GM13976 (cell line): ENCODE results near the gene TIMM9.

ENCODE experiments used
- DNase-seq: peaks from one replicate; pipeline ENCODE4 v3.0.0; 2012; ENCODE audit warnings: low spot score
- CTCF ChIP-seq: IDR thresholded peaks from 2 replicates; pipeline ENCODE4 v1.5.1; 2012; ENCODE audit warnings: borderline replicate concordance, mild to moderate bottlenecking; ENCODE audit not compliant: insufficient read depth; ENCODE audit errors: extremely low read depth, missing control alignments, control extremely low read depth
- in situ Hi-C: fragments of 300-500 bp; cut with MboI; formaldehyde crosslinking; loops from one replicate; pipeline ENCODE4 v1.12.0; 2022; ENCODE audit warnings: low sequenced_read_pairs, mixed read lengths, inconsistent platforms; ENCODE audit not compliant: unreplicated experiment

TIMM9 gene

GRCh38 chr14:58427281-58428117 is at the start of gene TIMM9, which contains the start of gene KIAA0586:
TIMM9 (minus strand) TSS chr14:58427531; CDS start chr14:58411945, 15,586 bp downstream.
KIAA0586 (plus strand) TSS chr14:58427719; CDS start chr14:58428265, 546 bp downstream.
- in situ Hi-C loops = no loop called here
- no peak for TF ChIP-seq CTCF

DNA sequence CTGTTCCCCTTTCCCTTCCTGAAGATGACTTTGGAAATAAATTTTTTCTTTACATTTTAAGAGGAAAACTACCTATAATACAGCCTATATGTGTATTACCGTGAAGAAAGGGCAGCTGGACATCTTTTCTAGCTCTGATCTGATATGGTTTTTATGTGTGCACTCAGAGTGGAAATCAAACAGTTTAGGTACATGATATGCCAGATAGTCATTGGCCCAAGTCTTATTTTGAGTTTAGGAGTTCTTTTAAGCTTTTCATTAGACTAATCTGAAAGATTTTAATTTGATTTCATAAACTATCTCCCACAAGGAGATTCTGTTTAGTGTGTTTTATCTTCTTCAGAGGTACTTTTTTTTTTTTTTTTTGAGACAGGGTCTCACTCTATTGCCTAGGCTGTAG is 49.0 kb upstream of the TIMM9 start:
- no peak for DNase-seq
- in situ Hi-C loops = no loop called here
- TF ChIP-seq CTCF = no peak

More at GRCh38 chr14:58427281-58428117, at the start of gene TIMM9, which contains the start of gene KIAA0586:
- DNase-seq = peak; percentile 90

DNA sequence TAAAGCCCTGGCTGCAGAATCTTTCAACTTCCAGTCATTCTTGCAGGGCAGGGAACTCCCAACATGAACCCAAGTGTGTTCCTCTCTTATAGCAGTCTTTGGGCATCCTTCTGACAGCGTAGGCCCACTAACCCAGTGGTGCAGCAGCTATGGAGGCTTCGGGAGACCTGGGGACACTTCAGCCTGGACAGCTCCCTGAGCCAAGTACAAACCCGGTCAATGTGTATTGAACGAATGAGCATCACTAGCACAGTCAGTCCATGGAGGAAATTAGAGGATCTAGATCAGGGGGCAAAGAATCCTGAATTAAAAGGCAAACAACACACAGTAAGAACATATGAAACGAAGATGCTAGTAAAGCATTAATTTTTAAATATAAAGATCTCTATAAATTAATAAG is 42.0 kb upstream of the TIMM9 start:
- DNase-seq = no peak
- in situ Hi-C loops = no loop called here
- TF ChIP-seq CTCF = no peak

DNA sequence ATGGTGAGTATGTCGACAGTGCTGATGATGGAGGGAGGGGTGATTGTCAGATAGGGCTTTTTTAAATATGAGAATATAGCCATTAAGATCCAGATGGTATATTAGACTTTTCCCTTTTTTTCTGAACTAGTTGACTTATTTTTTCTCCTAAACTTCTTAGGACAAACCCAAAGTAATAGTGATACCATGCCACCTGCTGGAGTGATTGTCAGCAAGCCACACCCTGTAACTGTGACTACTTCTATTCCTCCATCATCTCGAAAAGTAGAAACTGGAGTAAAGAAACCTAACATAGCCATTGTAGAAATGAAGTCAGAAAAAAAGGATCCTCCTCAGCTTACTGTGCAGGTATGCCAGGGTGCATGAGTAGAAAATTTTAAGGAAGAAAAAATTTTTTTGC is 40.2 kb upstream of the TIMM9 start:
- in situ Hi-C loops = no loop called here
- DNase-seq = no peak
- no peak for TF ChIP-seq CTCF

DNA sequence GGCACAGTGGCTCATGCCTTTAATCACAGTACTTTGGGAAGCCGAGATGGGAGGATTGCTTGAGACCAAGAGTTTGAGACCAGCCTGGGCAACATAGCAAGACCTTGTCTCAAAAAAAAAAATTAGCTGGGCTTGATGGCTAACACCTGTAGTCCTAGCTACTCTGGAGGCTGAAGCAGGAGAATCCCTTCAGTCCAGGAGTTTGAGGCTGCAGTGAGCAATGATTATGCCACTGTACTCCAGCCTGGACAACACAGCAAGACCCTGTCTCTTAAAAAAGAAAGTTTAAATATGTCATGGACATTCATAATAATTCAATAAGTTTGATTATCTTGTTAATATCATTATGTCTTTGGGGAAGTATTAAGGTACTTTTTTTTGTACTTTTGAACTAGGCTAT is 39.1 kb upstream of the TIMM9 start:
- in situ Hi-C loops = no loop called here
- TF ChIP-seq CTCF = no peak
- DNase-seq = no peak

DNA sequence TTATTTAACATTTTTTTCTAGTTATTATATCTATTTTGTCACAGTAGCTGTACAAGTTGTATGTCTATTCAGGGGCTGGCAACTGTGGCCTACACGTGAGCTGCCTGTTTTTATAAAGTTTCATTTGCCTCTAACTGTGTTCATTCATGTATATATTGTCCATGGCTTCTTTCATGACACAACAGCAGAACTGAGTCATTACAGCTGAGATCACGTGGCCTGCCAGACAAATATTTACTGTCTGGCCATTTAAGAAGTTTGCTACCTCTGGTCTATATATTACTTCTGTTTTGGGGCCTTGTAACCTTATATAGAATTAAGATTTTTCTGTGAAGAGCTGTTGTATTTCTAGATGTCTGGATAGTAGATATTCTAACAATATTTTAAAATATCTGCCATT is 38.1 kb upstream of the TIMM9 start:
- DNase-seq = no peak
- TF ChIP-seq CTCF = no peak
- in situ Hi-C loops = no loop called here
